Dermis microvascular lymphatic vessel endothelial cell (primary cell): Measurements from ENCODE around the gene C20orf204. TPM values are rescaled to one million over a fixed set of nuclear protein-coding genes. Genes with fewer than 3 reads are reported as not detected.

ENCODE experiments used
- DNase-seq, 2 donors: peaks; one replicate each; pipeline versions ENCODE4 v3.0.0 to v3.0.0-alpha.2; 2010; ENCODE audit warnings: low read depth in 2 of 2
- total RNA-seq: library from RNA; depleted of rRNA; stranded (reverse); fragments of >200 nt; gene quantifications from 2 replicates; pipeline ENCODE4 v1.2.1, GENCODE V29; 2014

Gene C20orf204
- total RNA-seq, 1 donor from 2014 or later = 6.3 TPM

DNA sequence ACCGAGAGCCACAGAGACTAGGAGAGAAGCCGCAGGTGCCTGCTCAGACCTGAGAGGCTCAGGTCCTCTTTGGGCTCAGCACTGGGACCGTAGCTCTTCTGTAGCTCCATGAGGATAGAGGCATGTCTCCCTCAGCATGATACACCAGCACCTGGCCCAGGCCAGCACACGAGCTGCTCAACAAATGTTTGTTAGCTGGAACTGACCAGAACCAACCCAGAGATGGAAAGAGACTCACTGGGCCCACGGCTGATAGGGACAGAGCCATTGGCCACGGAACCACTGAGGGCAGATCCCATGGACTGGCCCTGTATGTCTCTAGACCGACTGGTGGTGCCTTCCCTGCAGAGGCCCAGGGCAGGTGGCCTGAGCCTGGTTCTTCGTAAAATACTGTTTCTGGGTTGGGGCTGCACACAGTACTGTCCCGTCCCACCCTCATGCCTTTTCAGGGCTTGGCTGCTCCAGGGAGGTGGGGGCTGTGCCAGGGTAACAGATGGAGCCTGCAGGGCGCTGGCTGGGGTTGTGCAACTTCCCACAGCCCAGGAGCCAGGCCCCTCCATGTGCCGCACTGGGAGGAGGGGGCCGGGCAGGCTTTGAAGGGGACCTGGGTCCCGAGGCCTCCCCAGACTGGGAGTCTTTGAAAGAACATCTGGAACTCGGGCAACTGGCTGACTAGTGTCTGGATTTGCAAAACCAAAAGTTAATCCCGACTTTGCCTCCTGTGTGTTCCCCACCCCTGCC is 5.2 kb downstream of the C20orf204 start:
- DNase-seq = no peak

DNA sequence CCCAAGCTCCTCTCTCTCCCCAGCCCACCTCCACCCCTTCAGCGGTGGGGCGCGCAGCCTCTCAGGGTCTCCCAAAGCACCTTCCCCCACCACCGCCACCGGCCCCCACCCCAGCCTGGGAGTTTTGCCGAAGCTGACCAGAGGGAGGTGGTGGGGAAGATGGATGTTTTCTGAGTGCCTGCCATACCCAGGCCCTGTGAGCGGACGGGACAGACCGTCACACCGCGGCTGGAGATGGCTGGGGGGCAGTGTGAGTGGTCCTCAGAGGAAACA is 5.7 kb downstream of the C20orf204 start:
- DNase-seq = no peak

DNA sequence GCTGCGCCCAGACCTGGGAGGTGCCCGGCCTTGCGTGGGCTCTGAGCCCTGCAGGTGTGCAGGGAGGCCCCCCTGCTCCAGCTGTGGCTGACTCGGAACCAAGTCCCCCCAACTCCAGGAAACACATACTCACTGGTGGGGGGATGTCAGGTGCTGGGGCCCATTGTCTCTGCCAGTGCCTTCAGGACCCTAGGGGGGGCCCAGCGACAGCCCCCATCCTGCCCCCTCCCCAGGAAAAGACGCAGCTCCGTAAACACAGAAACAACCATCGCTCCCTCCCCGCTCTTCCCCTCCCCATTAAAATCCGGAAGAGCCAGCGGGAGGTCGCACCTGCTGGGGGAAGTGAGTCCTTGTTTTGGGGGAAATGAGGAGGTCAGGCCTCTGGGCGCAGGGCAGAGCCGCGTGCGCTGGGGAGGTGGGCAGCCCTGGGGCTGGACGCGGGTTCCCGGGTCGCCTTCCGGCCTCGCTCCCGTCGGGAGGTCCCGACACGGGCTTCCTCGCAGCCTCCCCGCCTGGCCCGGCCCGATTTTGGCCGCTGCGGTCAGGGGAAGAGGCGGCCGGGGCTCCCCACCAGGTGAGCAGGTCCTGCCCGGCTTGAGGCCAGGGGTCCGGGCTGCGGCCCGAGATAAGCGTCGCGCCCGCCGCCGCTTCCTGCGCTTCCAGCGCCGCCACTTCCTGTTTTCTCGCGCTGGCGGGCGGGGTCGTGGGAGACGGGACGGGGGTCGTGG is 6.2 kb downstream of the C20orf204 start:
- peak; percentile 80 to 91 for DNase-seq

DNA sequence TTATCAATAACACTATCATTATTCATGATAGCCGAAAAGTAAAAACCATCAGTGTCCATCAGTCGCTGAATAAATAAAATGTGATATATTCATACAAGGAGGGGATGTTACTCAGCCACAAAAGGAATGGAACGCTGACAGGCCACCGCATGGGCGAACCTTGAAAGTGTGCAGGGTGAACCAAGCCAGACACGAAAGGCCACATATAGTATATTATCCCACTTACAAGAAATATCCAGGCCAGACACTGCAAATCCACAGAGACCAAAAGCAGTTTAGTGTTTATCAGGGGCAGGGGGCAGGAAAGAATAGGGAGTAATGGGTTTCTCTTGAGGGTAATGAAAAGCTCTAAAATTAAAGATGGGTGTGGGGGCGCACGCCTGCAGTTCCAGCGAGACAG is 7.8 kb downstream of the C20orf204 start:
- peak in 1 of 2 donors; percentile 52 for DNase-seq

- DNase-seq = peak in 1 of 2 donors; percentile 83
Observed at GRCh38 chr20:64044484-64045247, 8.7 kb downstream of the C20orf204 start.

GRCh38 chr20:64045346-64046011 is 9.5 kb downstream of the C20orf204 start:
- DNase-seq = peak in 1 of 2 donors; percentile 45

- DNase-seq = peak in 1 of 2 donors; percentile 23
Observed at GRCh38 chr20:64047046-64047389, 11.0 kb downstream of the C20orf204 start.

DNA sequence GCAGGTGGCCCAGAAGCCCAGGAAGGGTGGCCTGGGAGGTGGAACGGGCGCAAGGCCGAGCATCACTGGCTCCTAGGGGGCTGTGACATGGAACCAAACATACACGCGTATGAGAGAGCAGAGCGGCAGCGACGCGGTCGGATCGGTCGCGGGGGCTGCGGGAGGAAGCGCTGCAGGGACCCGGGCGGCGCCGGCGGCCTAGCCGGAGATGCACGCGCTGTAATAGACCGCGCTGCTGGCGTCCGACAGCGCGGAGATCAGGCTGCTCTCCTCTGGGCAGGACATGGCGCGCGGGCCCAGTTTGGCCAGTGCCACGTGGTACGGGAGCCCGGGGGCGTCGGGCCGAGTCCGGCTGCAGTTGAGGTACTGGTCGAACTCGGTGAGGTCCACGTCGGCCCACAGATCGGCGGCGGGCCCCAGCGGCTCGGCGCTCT is 12.0 kb downstream of the C20orf204 start:
- DNase-seq = peak in 1 of 2 donors; percentile 42

DNA sequence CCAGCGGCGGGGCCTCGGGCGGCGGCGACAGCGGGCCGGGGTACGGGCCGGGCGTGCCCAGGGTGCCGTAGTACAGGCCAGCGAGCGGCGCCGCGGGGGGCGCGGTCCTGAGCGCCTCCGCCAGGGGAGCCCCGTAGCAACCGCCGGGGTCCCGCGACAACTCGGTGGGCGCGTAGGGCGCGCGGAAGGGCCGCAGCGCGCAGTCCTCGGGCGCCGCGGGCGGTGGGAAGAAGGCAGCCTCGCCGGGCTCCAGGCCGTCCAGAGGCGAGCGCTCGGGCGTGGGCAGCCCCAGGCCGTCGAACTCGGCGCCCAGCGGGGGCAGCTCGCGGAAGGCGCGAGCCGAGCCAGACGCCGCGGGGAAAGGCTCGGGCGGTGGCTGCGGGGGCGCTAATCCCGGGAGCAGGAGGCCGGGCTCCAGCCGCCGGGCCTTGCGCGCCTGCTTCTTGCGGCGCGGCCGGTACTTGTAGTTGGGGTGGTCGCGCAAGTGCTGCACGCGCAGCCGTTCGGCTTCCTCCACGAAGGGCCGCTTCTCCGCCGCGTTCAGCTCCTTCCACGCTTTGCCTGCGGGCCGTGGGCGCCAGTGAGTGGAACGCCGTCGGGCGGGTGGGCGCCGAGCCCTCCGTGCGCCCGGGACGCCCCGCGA is 12.5 kb downstream of the C20orf204 start:
- no peak for DNase-seq

DNA sequence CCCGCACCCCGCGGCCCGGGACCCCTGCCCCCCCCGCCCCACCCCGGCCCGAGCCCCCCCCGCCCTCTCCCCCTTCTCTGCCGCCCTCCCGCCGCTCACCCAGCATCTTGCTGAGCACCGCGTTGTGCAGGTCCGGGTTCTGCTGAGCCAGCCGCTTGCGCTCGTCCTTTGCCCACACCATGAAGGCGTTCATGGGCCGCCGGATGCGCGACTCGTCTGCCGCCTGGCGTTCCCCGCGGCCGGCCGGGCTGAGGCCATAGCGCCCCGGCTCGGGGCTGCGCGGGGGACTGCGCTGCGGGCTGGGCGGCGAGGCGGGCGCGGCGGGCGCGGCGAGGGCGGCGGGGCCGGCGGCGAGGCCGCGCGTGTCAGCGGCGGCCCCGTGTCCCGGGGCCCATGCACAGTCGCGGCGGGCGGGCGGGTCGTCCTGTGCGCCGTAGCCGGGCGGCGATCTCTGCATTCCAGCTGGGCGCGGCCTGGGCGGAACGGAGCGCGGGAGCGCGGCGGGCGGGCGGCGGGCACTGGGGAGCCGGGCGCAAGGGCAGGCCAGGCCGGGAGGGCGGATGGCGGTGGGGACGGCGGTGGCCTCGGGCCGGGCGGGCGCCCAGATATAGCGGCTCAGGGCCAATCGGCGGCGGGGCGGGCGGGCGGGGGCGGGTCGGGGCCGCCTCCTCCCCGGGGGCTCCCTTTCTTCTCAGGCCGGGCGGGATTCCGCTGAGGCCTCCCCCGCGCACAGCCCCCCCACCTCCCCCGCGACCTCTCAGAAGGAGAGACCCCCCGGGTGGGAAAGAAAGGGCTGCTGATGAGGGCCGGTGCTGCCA is 13.3 kb downstream of the C20orf204 start, which contains the start of gene SOX18:
SOX18 (minus strand) TSS at position 580 of the 818 bp plus-strand sequence; CDS start at position 457, 123 bp downstream.
- peak in 1 of 2 donors; percentile 81 for DNase-seq

- peak in 1 of 2 donors; percentile 46 for DNase-seq
Observed at GRCh38 chr20:64049878-64050260, 13.9 kb downstream of the C20orf204 start.

GRCh38 chr20:64050261-64051032 is 14.5 kb downstream of the C20orf204 start:
- no peak for DNase-seq

- DNase-seq = no peak
Observed at GRCh38 chr20:64051033-64051452, 15.1 kb downstream of the C20orf204 start.

GRCh38 chr20:64051561-64052325 is 15.8 kb downstream of the C20orf204 start:
- DNase-seq = peak; percentile 85 to 86

- DNase-seq = no peak
Observed at GRCh38 chr20:64052326-64052722, 16.3 kb downstream of the C20orf204 start.

- no peak for DNase-seq
Observed at GRCh38 chr20:64052987-64053840, 17.2 kb downstream of the C20orf204 start.

DNA sequence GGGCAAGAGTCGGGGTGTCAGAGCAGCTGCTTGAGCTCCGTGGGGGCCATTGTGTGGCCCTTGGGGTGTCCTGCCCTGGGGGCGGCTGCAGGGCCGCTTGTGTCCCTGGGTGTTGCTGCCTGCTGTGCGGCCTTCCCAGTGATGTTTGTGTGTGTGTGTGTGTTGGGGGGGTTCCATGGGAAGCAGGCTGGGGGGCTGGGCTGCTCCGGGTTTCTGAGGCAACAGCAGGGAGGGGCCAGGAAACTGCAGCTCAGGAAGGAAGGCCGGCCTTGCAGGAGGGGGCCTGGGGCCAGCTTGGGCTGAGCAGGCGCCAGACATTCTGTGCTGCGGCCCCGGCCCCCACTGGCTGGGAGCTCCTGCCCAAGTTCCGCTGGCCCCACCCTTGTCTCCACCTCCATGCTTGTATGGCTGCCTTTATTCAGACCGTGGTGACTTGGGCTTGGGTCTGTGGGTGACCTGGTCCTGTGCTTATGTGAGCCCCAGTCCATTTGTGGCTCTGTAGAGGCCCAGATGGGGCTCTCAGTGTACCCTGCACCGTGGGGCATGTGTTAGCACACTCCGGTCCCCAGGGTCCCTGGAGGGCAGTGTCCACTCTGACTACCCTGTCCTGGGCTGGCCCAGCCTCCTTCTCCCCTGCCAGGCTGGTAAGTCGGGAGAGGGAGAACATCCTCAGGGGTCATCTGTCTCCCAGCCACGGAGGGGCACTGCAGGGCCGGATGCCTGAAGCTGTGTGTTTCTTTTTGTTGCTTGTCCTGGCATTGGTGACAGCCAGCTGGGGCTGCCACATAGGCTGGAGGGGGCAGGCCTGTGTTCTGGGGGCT is 18.1 kb downstream of the C20orf204 start:
- DNase-seq = peak; percentile 93 to 97
